Tibial nerve (tissue), 4 donors: Measurements from ENCODE around the gene SELENON. TPM values are rescaled to one million over a fixed set of nuclear protein-coding genes. Genes with fewer than 3 reads are reported as not detected.

Experiments used
- DNase-seq, 2 donors: peaks; one replicate each; pipeline ENCODE4 v3.0.0-alpha.2; 2019; ENCODE audit warnings: low spot score in 2 of 2
- H3K27ac ChIP-seq, 4 donors: fragments of 200-600 bp; sonication (generic) in 3 of 4; one replicate each; pipeline ENCODE4 v1.5.1; 2017 to 2019; ENCODE audit warnings: mild to moderate bottlenecking in 1 of 4
- H3K27me3 ChIP-seq, 2 donors: fragments of 200-600 bp; sonication (generic) in 1 of 2; one replicate each; pipeline versions ENCODE4 v1.5.1 to v1.6.0; 2017 to 2019
- H3K36me3 ChIP-seq, 3 donors: fragments of 200-600 bp; sonication (generic); one replicate each; pipeline ENCODE4 v1.5.1; 2018 to 2019
- H3K4me1 ChIP-seq, 4 donors: fragments of 200-600 bp; sonication (generic) in 3 of 4; one replicate each; pipeline ENCODE4 v1.5.1; 2017 to 2019
- H3K4me3 ChIP-seq, 4 donors: fragments of 200-600 bp; sonication (generic) in 3 of 4; one replicate each; pipeline ENCODE4 v1.5.1; 2017 to 2019; ENCODE audit warnings: mild to moderate bottlenecking in 1 of 4, moderate library complexity in 1 of 4
- H3K9me3 ChIP-seq, 4 donors: fragments of 200-600 bp; sonication (generic) in 3 of 4; one replicate each; pipeline ENCODE4 v1.5.1; 2017 to 2019
- EP300 ChIP-seq, 2 donors: sonication (generic); formaldehyde crosslinking; IDR thresholded peaks; one replicate each; pipeline ENCODE4 v1.6.1; 2017; ENCODE audit warnings: antibody characterized with exemption in 2 of 2, mild to moderate bottlenecking in 1 of 2
- POLR2A ChIP-seq, 2 donors: fragments of 450-650 bp; IDR thresholded peaks; one replicate each; pipeline ENCODE4 v1.6.1; 2017; ENCODE audit warnings: antibody characterized with exemption in 2 of 2, mild to moderate bottlenecking in 2 of 2, moderate library complexity in 2 of 2
- WGBS, 2 donors: methylation state at CpG; one replicate each; pipeline ENCODE4 v1.1.5; 2018; 5-methylcytosine and 5-hydroxymethylcytosine counted together
- total RNA-seq, 4 donors: library from RNA; depleted of rRNA; stranded (reverse); fragments of >200 nt; gene quantifications; one replicate each; pipeline ENCODE4 v1.1.0, GENCODE V29; 2016
- TF ChIP-seq, protein P1 (sequence below), 5 experiments: fragments of 200-600 bp in 3 of 5; fragments of 450-650 bp in 2 of 5; sonication (generic) in 3 of 5; IDR thresholded peaks; one replicate each; pipeline ENCODE4 v1.5.1; 2016 to 2019; ENCODE audit warnings: antibody characterized with exemption in 5 of 5, mild to moderate bottlenecking in 3 of 5, moderate library complexity in 2 of 5

SELENON gene
- total RNA-seq, 4 donors from 2014 or later: 17.6 to 54.0 (median 36.8) TPM

DNA sequence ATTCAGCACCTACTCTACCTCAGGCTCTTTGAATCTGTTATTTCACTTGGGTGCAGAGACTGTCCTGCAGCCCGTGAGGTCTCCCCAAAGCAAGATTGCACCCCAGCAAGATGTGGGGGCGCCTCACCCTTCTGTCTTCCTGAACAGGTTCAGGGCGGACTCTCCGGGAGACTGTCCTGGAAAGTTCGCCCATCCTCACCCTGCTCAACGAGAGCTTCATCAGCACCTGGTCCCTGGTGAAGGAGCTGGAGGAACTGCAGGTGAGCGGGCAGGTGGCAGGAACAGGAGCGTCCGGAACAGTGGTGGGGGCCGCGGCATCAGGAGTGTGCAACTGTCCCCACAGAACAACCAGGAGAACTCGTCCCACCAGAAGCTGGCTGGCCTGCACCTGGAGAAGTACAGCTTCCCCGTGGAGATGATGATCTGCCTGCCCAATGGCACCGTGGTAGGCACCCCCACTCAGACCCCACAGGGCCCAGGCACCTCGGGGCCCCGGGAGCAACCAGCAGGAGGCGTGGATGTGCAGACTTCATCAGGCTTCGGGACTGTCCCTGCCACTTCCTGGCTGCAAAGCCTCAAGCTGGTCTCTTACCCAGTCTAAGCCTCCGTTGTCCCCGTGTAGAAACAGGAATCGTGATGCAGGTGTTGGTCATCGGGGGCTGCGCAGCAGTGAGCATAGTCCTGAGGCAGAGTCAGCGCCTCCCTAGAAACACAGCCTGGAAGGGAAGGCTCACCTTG, 13.9 kb downstream of the SELENON start:
- Histone ChIP-seq H3K36me3 (peaks cover 0 to 77% (median 0%) of the 10 kb centered on the region in 3 donors), H3K4me3 (no peak overlapping the region), H3K27me3 (no peaks in the 10 kb centered on the region), H3K27ac (no peak overlapping the region), H3K9me3 (no peaks in the 10 kb centered on the region), H3K4me1 (peaks cover 0 to 36% (median 18%) of the 10 kb centered on the region in 4 donors)
- no peak for DNase-seq
- no peak for TF ChIP-seq EP300 (IDR thresholded peaks at IDR 0.05)
- TF ChIP-seq POLR2A (IDR thresholded peaks at IDR 0.05): no peak
- TF ChIP-seq, protein P1, sequence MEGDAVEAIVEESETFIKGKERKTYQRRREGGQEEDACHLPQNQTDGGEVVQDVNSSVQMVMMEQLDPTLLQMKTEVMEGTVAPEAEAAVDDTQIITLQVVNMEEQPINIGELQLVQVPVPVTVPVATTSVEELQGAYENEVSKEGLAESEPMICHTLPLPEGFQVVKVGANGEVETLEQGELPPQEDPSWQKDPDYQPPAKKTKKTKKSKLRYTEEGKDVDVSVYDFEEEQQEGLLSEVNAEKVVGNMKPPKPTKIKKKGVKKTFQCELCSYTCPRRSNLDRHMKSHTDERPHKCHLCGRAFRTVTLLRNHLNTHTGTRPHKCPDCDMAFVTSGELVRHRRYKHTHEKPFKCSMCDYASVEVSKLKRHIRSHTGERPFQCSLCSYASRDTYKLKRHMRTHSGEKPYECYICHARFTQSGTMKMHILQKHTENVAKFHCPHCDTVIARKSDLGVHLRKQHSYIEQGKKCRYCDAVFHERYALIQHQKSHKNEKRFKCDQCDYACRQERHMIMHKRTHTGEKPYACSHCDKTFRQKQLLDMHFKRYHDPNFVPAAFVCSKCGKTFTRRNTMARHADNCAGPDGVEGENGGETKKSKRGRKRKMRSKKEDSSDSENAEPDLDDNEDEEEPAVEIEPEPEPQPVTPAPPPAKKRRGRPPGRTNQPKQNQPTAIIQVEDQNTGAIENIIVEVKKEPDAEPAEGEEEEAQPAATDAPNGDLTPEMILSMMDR (IDR thresholded peaks at IDR 0.05): no peak
- 91 to 92% methylated on average over 21 of the region's 24 CpGs for WGBS, 2 donors

DNA sequence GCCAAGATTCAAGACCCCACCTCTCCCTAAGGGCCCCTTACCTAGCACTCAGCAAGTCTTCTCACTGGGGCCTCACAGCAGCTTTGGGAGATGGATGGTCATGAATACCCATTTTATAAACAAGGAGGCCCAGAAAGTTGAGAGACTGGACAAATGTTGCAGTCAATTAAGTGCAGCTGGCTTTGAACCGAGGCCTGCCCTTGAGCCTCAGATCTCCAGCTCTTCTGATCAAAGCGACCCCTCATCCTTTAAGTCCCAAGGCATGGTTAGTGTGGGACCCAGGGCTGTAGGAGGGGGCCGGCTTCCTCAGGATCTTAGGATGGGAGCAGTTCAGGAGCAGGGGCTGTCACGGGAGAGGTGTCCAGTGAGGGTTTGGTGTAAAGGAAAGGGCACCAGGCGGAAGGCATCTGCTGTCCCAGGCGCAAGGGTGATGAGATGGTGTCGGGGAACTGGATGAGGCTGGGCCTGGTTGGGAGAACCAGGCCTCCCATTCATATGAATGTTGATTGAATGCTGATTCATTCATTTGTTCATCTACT, 14.6 kb downstream of the SELENON start:
- Histone ChIP-seq H3K4me3 (no peak overlapping the region), H3K27ac (no peak overlapping the region), H3K9me3 (no peaks in the 10 kb centered on the region), H3K4me1 (peaks cover 0 to 38% (median 21%) of the 10 kb centered on the region in 4 donors), H3K36me3 (peaks cover 0 to 70% (median 0%) of the 10 kb centered on the region in 3 donors), H3K27me3 (no peaks in the 10 kb centered on the region)
- TF ChIP-seq, protein P1 (IDR thresholded peaks at IDR 0.05): no peak
- TF ChIP-seq EP300 (IDR thresholded peaks at IDR 0.05): no peak
- TF ChIP-seq POLR2A (IDR thresholded peaks at IDR 0.05): no peak
- no peak for DNase-seq
- WGBS, 2 donors: 80 to 87% methylated on average over 7 of the region's 7 CpGs

DNA sequence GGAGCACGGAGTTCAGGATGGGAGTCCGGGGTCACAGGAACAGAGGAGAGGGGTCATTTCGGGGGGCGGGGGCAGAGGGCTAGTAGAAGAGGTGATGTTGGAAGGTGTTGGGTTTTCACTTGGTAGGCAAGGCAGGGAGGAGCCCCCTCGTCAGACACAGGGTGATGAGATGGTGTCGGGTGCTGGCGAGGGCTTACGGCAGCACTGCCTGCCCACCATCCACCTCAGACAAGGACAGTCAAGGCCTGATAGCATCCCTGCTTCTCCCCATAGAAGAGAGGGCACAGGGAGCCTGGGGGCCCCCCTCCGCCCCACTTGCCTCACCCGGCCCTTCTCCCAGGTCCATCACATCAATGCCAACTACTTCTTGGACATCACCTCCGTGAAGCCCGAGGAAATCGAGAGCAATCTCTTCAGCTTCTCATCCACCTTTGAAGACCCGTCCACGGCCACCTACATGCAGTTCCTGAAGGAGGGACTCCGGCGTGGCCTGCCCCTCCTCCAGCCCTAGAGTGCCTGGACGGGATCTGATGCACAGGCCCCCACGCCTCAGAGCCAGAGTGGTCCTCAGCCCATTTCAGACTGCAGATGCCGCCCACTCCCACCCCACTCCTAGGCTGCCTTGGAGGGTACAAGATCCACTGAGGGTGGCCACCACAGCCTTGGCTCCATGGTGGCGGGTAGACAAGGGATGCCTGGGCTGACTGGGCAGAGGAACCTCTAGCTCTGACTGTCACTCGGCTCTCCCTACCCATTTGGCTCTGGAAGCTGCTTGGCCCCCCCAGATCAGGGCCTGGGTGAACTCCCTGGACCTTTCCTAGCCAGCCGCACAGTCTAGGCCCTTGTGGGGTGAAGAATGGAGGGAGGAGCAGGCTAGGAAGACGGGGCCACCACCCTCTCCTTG, 15.5 kb downstream of the SELENON start:
- H3K4me1 ChIP-seq: peaks cover 0 to 30% (median 16%) of the 10 kb centered on the region in 4 donors
- H3K4me3 ChIP-seq: no peak overlapping the region
- H3K36me3 ChIP-seq: peaks cover 0 to 61% (median 0%) of the 10 kb centered on the region in 3 donors
- no peaks in the 10 kb centered on the region for H3K9me3 ChIP-seq
- 85 to 89% methylated on average over 24 of the region's 24 CpGs for WGBS, 2 donors
- peak overlapping the region in 2 of 4 donors; percentile 33 to 65 for H3K27ac ChIP-seq
- H3K27me3 ChIP-seq: no peaks in the 10 kb centered on the region
- DNase-seq: no peak
- TF ChIP-seq, protein P1 (IDR thresholded peaks at IDR 0.05): no peak
- TF ChIP-seq EP300 (IDR thresholded peaks at IDR 0.05) (no peak), POLR2A (IDR thresholded peaks at IDR 0.05) (no peak)

DNA sequence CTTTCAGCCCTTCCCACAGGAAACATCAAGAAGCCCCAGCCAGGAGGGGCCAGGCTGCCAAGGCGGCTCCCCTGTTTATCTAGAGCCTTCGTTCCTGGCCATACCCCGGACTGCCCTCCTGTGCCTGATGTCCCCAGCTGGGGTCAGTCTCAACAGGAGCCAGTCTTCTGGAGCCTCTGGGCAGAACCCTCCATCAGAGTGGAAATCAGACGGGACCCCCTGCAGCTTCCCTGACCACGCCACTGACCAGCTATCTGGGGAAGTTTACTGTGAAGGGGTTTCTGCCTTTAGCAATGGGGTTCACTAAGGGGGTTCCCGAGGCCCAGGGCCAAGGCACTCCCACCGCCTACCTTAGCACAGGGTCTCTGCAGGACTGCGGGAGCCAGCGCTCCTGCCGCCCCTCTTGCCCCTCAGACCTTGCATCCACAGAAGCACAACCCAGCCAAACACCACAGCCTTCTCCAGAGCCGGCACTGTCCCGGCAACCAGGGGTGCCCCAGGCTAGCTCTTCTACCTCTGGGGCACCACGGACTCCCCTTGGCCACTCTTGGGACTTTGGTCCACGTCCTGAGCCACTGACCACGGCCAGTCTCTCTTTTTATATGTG, 16.2 kb downstream of the SELENON start:
- peak overlapping the region in 2 of 4 donors; percentile 33 to 65 for H3K27ac ChIP-seq
- H3K4me3 ChIP-seq: no peak overlapping the region
- WGBS, 2 donors: 80 to 87% methylated on average over 14 to 15 of the region's 15 CpGs
- H3K36me3 ChIP-seq: peaks cover 0 to 56% (median 0%) of the 10 kb centered on the region in 3 donors
- TF ChIP-seq, protein P1 (IDR thresholded peaks at IDR 0.05): no peak
- peaks cover 0 to 27% (median 16%) of the 10 kb centered on the region in 4 donors for H3K4me1 ChIP-seq
- no peak for DNase-seq
- no peaks in the 10 kb centered on the region for H3K9me3 ChIP-seq
- H3K27me3 ChIP-seq: no peaks in the 10 kb centered on the region
